Tibial artery (tissue), 4 donors: ENCODE results near the gene GTF3C1.

ENCODE experiments used
- DNase-seq, 2 donors: peaks; one replicate each; pipeline ENCODE4 v3.0.0-alpha.2; 2019
- H3K27ac ChIP-seq, 2 donors: fragments of 200-600 bp; sonication (generic) in 1 of 2; 1 replicate in 1 of 2; 2 replicates in 1 of 2; pipeline ENCODE4 v1.5.1; 2018 to 2019; ENCODE audit warnings: mild to moderate bottlenecking in 1 of 2
- H3K27me3 ChIP-seq, 2 donors: fragments of 200-600 bp; sonication (generic) in 1 of 2; one replicate each; pipeline versions ENCODE4 v1.5.1 to v1.6.0; 2016 to 2019
- H3K36me3 ChIP-seq, 3 donors: fragments of 200-600 bp; sonication (generic) in 2 of 3; one replicate each; pipeline ENCODE4 v1.5.1; 2016 to 2019; ENCODE audit warnings: mild to moderate bottlenecking in 2 of 3
- H3K4me1 ChIP-seq, 4 donors: fragments of 200-600 bp; sonication (generic) in 2 of 4; 1 replicate in 3 of 4; 2 replicates in 1 of 4; pipeline ENCODE4 v1.5.1; 2016 to 2019
- H3K4me3 ChIP-seq, 2 donors: fragments of 200-600 bp; sonication (generic) in 1 of 2; 1 replicate in 1 of 2; 2 replicates in 1 of 2; pipeline ENCODE4 v1.5.1; 2018 to 2019; ENCODE audit warnings: mild to moderate bottlenecking in 2 of 2
- H3K9me3 ChIP-seq, 3 donors: fragments of 200-600 bp; sonication (generic) in 1 of 3; one replicate each; pipeline ENCODE4 v1.5.1; 2016 to 2019
- CTCF ChIP-seq, 2 experiments: fragments of 200-600 bp in 1 of 2; fragments of 450-650 bp in 1 of 2; IDR thresholded peaks; one replicate each; pipeline ENCODE4 v1.5.1; 2017 to 2019; ENCODE audit warnings: antibody characterized with exemption in 2 of 2, mild to moderate bottlenecking in 1 of 2, moderate library complexity in 1 of 2
- intact Hi-C: fragments of 100-400 bp; cut with DNase I; formaldehyde crosslinking; loops from one replicate; pipeline ENCODE4 v1.15.0; 2023; ENCODE audit warnings: low total_unique reads

GTF3C1 gene

DNA sequence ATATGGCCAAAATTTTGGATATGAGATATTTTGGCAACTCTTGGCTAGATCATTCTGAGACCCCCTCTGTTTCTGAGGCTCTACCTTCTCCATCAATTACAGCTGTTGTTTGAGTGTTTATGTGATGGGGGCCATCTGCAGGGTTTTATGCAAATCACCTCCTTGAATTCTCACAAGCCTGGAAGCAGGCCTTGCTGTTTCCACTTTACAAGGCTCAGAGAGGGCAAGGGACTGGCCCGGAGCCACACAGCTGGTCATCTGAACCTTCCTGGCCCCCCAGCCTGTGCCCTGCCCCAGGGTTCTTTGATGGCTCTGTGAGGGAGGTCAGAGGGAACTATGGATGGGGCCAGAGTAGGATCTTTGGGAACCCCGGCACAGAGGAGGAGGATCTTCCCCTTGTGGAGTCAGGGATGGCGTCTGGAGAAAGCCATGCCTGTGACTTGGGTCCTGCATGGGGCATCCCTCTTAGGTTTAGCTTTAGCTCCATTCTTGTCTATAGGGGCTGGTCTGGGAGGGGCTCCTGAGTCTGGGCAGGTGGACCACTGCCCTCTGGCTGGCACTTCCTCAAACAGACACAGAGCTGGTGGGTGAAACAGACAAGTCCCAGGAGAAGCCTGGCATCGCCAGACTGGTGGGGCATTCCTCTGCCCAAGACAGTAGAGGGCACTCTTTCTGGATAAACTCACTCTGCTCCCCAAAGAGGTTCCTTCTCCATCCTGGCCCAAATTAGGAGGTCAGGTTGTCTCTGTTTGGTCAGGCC is 121.5 kb downstream of the GTF3C1 start:
- Histone ChIP-seq H3K9me3 (no peaks in the 10 kb centered on the region), H3K36me3 (no peaks in the 10 kb centered on the region), H3K4me3 (no peak overlapping the region), H3K27ac (no peak overlapping the region), H3K4me1 (no peaks in the 10 kb centered on the region), H3K27me3 (peaks cover 0 to 16% of the 10 kb centered on the region in 2 donors)
- intact Hi-C loops, result no loop called here
- DNase-seq, result no peak
- TF ChIP-seq CTCF (IDR thresholded peaks at IDR 0.05), result no peak

DNA sequence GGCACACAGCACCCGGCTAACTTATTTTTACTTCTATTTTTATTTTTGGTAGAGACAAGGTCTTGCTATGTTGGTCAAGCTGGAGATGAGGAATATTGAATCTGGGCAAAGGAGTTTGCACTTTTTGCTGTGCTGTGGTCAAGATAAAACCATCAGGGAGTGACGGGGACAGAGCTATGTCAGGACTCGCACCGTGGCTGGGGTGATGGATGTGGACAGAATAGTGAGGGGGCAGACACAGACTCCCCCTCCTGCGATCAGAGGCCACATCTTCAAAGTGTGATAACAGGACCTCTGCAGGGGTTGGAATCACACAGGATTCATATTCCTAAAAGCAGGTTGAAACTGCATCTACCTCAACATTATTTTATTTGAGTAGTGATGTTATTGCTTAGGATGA is 122.2 kb downstream of the GTF3C1 start:
- Histone ChIP-seq H3K4me3 (no peak overlapping the region), H3K27me3 (peaks cover 0 to 16% of the 10 kb centered on the region in 2 donors), H3K36me3 (no peaks in the 10 kb centered on the region), H3K9me3 (peaks cover 0 to 6% (median 0%) of the 10 kb centered on the region in 3 donors), H3K4me1 (no peaks in the 10 kb centered on the region), H3K27ac (no peak overlapping the region)
- no peak for DNase-seq
- intact Hi-C loops, result no loop called here
- no peak for TF ChIP-seq CTCF (IDR thresholded peaks at IDR 0.05)

DNA sequence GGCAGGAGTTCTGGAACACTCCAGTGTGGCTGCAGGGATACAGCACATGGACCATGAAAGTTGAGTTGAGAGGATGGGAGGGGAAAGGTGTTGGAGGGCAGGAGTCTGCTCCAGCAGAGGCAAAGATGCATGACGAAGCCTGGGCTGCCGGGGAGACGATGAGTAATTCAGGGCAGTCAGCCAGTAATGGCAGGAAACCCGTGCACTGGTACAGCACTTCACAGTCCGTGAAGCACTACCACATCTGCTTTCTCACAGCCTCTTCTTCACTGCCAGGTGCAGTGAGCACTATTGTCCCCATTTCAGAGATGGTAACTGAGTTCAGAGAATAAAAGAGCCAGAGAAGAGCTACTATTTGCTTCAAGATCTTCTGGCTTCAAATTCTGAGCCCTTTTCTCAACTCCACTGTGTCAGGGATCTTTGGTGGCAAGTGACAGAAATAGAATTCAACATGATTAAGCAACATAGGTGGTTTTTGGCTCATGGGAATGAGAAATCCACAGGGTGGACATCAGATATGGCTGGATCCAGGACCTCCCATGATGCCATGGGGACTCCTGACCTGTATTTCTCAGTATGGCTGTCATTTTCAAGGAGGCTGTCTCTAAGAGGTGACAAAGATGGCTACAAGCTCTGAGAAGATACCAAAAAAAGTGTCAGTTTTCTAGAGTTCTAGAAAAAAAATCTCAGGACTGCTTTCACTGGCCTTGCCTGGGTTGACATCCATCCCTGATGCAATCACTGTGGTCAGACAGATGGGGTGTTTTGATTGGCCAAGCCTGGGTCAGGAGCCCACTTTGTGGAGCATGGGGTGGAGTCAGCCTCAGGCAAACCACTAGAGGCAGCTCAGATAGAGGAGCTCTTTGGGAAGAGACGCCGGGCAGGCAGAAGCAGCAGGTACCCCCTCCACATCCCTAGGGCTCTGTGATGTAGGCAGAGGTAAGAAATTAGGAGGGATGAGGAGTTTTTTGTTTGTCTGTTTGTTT is 123.0 kb downstream of the GTF3C1 start:
- peaks cover 0 to 16% of the 10 kb centered on the region in 2 donors for H3K27me3 ChIP-seq
- no peak for TF ChIP-seq CTCF (IDR thresholded peaks at IDR 0.05)
- peak; percentile 49 to 62 for DNase-seq
- peaks cover 0 to 10% (median 0%) of the 10 kb centered on the region in 3 donors for H3K9me3 ChIP-seq
- no peak overlapping the region for H3K4me3 ChIP-seq
- H3K4me1 ChIP-seq, result no peaks in the 10 kb centered on the region
- H3K36me3 ChIP-seq, result no peaks in the 10 kb centered on the region
- intact Hi-C loops, result no loop called here
- no peak overlapping the region for H3K27ac ChIP-seq

GRCh38 chr16:27425961-27426360 is 123.8 kb downstream of the GTF3C1 start:
- Histone ChIP-seq H3K27ac (no peak overlapping the region), H3K36me3 (no peaks in the 10 kb centered on the region), H3K4me1 (no peaks in the 10 kb centered on the region), H3K27me3 (peaks cover 0 to 12% of the 10 kb centered on the region in 2 donors), H3K4me3 (no peak overlapping the region), H3K9me3 (peaks cover 0 to 15% (median 0%) of the 10 kb centered on the region in 3 donors)
- TF ChIP-seq CTCF (IDR thresholded peaks at IDR 0.05), result no peak
- intact Hi-C loops, result no loop called here
- DNase-seq, result no peak

DNA sequence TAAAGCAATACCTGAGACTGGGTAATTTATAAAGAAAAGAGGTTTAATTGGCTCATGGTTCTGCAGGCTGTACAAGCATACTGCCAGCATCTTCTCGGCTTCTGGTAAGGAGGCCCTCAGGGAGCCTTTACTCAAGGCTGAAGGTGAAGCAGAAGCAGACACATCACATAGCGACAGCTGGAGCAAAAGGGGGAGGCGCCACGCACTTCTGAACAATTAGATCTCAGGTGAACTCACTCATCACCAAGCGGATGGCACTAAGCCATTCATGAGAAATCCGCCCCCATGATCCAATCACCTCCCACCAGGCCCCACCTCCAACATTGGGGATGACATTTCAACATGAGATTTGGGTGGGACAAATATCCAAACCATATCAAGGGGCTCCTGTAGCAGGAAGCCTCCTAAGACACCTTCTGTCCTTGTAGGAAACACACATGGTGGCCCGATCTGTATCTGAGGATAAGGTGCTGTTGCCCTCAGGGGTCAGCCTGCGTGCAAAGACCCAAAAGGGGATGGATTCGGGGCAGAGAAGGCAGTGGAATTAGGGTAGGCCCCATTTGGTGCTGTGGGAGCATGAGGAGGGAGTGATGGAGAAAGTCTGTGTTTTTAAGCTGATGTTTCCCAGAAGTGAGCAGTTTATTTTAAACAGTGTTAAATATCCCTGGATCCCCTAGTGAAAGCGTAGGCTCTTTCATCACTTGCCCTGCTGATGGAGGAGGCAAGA is 124.8 kb downstream of the GTF3C1 start:
- H3K27me3 ChIP-seq, result peaks cover 0 to 6% of the 10 kb centered on the region in 2 donors
- H3K36me3 ChIP-seq, result no peaks in the 10 kb centered on the region
- H3K4me1 ChIP-seq, result no peaks in the 10 kb centered on the region
- DNase-seq, result peak in 1 of 2 donors; percentile 39
- H3K4me3 ChIP-seq, result no peak overlapping the region
- intact Hi-C loops, result no loop called here
- H3K27ac ChIP-seq, result no peak overlapping the region
- H3K9me3 ChIP-seq, result peaks cover 0 to 15% (median 0%) of the 10 kb centered on the region in 3 donors
- TF ChIP-seq CTCF (IDR thresholded peaks at IDR 0.05), result no peak
